Measurements from ENCODE around the gene MTM1. TPM values are rescaled to one million over a fixed set of nuclear protein-coding genes. Genes with fewer than 3 reads are reported as not detected.

The MTM1 gene
- total and polyA plus RNA-seq, 2 donors (not counting 1 experiment from before 2014, with no cell fraction given) = 8.7 to 29.8 TPM

DNA sequence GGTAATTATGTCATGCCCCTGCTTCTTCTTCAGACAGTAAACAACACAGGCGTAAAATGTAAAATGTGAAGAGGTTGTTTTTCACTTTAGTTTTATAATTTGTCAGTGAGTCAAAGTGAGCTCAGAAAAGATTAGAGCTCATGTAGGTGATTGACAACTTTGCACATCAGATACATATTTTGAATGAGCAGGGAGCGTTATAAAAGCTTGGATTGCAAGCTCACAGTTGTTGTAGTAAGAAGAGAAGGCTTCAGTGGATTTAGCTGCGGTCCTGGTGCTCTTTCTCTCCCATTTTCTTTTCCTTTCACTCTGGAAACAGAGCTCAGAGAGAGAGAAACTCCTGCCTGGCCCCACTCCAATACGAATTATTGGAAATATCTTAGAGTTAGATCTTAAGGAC lies 151.2 kb downstream of the MTM1 start:
- Histone ChIP-seq H3K4me1 (ENCODE audit: control insufficient read depth in 2 of 2, insufficient read depth in 2 of 2, low read length in 2 of 2) (no peaks in the 10 kb centered on the region), H2AFZ (ENCODE audit: insufficient read depth, low read depth, low read length, poor library complexity, severe bottlenecking) (no peak overlapping the region), H4K20me1 (ENCODE audit: control insufficient read depth, insufficient read depth, low read length, poor library complexity, severe bottlenecking) (peaks cover 5% of the 10 kb centered on the region), H3K9me3 (ENCODE audit: control extremely low read depth in 1 of 3, control insufficient read depth in 2 of 3, insufficient read depth in 1 of 3, low read length in 2 of 3) (no peaks in the 10 kb centered on the region), H3K9ac (ENCODE audit: low read length) (no peak overlapping the region), H3K4me2 (replicated peaks; ENCODE audit: low read depth, low read length, poor library complexity, severe bottlenecking) (no peak overlapping the region), H3K36me3 (replicated peaks in 1 of 2; ENCODE audit: control extremely low read depth in 1 of 2, control insufficient read depth in 1 of 2, extremely low read depth in 1 of 2, insufficient read depth in 2 of 2, low read length in 1 of 2) (peaks cover 0 to 12% of the 10 kb centered on the region in 2 experiments), H3K4me3 (ENCODE audit: control extremely low read depth in 1 of 5, extremely low read depth in 1 of 5, insufficient read depth in 1 of 5, low read depth in 2 of 5, low read length in 4 of 5) (no peak overlapping the region), H3K27me3 (replicated peaks in 1 of 4; ENCODE audit: control extremely low read depth in 1 of 4, control insufficient read depth in 3 of 4, insufficient read depth in 4 of 4, low read length in 3 of 4) (no peaks in the 10 kb centered on the region), H3K79me2 (ENCODE audit: control insufficient read depth, insufficient read depth, low read length) (peaks cover 51% of the 10 kb centered on the region), H3K27ac (ENCODE audit: low read length in 2 of 2) (no peak overlapping the region)
- Mint-ChIP-seq H3K27ac (no peak overlapping the region), H3K9me3 (ENCODE audit: insufficient read depth) (no peaks in the 10 kb centered on the region), H3K4me3 (no peak overlapping the region), H3K27me3 (no peaks in the 10 kb centered on the region), H3K4me1 (peaks cover 19% of the 10 kb centered on the region)
- WGBS (ENCODE audit: insufficient coverage) = no CpG with 5 or more reads among the region's 4 CpGs
- intact Hi-C loops (cut with micrococcal nuclease) = loop anchor here (5.0 kb wide), 1 partner anchor 142 kb away; no protein-coding TSS in a partner anchor
- ChIA-PET POLR2A (no interaction called here), CTCF (interaction anchor here (2.7 to 6.0 kb wide), 3 partner anchors 18 to 39 kb away, joined by 10 to 72 read pairs (median 49); no protein-coding TSS in a partner anchor)
- no peak for ATAC-seq (ENCODE audit: low read depth)
- no peak for DNase-seq
- no peak for TF ChIP-seq EZH2 (IDR thresholded peaks at IDR 0.05; ENCODE audit: borderline replicate concordance, insufficient read depth, low read depth, low read length, poor library complexity, severe bottlenecking)
- TF ChIP-seq, protein P1, sequence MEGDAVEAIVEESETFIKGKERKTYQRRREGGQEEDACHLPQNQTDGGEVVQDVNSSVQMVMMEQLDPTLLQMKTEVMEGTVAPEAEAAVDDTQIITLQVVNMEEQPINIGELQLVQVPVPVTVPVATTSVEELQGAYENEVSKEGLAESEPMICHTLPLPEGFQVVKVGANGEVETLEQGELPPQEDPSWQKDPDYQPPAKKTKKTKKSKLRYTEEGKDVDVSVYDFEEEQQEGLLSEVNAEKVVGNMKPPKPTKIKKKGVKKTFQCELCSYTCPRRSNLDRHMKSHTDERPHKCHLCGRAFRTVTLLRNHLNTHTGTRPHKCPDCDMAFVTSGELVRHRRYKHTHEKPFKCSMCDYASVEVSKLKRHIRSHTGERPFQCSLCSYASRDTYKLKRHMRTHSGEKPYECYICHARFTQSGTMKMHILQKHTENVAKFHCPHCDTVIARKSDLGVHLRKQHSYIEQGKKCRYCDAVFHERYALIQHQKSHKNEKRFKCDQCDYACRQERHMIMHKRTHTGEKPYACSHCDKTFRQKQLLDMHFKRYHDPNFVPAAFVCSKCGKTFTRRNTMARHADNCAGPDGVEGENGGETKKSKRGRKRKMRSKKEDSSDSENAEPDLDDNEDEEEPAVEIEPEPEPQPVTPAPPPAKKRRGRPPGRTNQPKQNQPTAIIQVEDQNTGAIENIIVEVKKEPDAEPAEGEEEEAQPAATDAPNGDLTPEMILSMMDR (IDR thresholded peaks at IDR 0.05) = no peak

Other genes with a start within 250 kb of the MTM1 start
- gene MAMLD1, start 205.3 kb upstream of the MTM1 start, total RNA-seq = 1.8 and 1.9 TPM in 2 replicates
- 1.4 and 2.3 TPM in 2 replicates for gene MAMLD1, start 205.3 kb upstream of the MTM1 start, polyA plus RNA-seq
- 64.5 and 67.5 TPM in 2 replicates for gene MTMR1, start 124.8 kb downstream of the MTM1 start, total RNA-seq
- gene MTMR1, start 124.8 kb downstream of the MTM1 start, polyA plus RNA-seq = 30.8 and 55.7 TPM in 2 replicates

Measured in B cell (primary cell).